GM19324 (cell line): Measurements from ENCODE around the gene ESAM.

Experiments used
- ATAC-seq: cut with Tn5 transposase; IDR thresholded peaks from one replicate; pipeline ENCODE4 v1.9.1; 2021; ENCODE audit warnings: mild to moderate bottlenecking, moderate library complexity; ENCODE audit not compliant: unreplicated experiment, low FRiP score

ESAM gene

DNA sequence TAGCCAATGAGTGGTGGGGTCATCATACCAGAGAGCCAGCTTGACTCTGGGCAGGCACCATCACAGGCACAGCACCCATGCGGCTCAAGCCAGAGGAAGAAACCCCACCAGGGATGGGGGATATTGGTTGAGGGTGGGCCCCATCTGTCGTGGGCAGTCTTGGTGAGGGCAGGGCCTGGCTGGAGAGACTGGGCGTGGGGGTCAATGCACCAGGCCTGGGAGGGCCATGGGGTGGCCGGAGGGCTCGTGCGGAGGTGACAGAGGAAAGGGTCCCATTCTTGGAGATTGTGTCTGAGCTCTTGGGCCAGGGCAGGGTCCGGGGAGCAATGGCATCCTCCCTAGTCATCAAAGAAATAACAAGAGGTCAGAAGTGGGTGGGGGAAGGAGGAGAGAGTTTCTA is 8.5 kb downstream of the ESAM start:
- ATAC-seq, result no peak

DNA sequence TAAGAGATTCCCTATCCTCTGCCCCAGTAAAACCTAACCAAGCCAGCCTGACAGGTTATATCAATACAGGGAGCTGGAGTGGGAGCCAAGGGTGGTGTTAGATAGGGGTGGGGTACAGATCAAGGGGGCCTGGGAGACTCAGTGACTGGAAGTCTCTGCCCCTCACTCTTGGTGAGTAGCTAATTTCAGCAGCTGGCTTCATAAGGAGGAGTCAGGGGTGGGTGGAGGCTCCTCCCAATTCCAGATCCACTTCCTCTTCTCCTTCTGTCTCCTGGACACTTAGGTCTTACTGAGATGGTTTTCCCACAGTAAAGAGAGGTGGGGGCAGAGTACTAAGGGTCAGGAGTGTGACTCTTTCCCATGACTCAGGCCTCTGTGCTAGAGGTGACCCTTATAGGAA is 8.9 kb downstream of the ESAM start:
- ATAC-seq, result no peak

DNA sequence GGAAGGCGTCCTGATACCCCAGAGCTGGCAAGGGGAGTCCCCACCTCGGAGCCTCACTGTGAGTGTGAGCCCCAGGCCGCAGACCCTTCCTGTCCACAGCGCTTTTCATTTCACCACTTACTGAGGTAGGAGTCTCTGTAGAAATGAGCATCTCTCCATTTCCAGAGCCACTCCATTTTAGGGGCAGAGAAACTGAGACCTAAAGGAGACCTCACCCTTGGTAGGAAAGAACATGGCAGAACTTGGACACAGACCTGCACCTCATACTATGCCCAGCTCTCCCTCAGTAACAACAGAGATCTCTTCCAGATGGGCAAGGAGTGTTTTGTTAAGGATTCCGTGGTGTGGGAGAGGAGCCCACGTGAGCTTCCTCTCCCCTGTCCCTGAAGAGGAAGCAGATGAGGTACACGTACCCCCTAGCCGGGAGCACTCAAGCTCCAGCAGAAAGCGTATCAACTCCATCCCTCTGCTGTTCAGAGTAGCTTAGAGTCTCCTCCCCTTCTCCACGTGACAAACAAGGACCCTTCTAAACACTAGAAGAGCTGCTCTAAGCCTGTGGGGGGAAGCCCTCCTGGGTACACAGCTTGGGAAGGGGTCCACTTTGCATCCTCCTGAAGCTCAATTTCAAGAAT is 9.5 kb downstream of the ESAM start:
- ATAC-seq, result no peak

DNA sequence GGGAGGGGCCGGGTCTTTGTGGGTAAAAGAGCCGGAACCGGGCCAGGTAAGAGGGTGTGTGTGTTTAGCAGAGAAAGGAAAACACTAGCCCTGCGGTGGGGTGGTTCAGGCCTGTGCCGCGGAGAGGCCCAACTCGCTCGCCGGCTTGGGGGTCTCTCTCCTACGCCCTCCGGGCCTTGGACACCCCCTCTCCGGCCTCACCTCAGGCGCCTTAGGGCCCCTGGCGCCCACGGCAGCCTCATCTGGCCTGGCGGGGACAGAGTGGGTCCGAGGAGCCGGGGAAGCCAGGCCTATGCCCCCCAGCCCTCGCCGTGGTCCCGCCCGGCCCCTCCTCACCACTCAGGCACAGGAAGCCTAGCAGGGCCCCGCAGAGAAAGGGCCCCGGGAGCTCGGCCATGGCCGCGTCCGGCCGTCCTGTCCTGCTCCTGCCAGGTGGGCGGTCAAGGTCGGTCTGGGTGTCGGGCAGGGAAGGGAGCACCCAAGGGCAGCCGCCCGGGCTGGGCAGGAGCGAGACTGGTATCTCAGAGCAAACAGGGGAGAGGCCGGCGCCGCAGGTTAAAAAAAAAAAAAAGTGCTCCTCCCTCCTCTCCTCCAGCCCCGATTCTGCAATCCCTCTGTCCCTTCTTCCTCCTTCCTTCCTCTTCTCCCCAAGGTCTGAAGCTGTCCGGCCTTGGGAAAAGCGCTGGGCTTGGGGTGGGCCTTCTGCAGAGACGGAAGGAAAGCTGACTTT is 10.2 kb downstream of the ESAM start, which contains the start of gene VSIG2:
TSS of gene VSIG2 (minus strand) at position 515 of the 730 bp plus-strand sequence. CDS start at position 397, 118 bp downstream.
- no peak for ATAC-seq

DNA sequence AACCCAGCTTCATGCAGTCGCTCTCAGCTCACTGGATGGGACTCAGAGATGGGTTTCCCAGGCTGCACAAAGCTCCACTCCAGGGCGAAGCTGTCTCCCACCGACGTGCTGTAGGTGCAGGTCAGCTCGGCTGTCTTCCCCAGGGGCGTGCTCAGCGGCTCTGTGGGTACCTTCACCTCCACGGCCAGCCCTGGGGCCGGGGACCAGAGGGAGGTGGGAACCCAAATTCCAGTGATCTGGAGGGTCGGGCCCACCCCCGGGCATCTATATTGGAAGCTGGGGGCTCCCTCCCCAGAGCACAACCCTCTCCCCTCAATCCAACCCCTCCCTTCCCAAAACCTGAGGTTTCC is 10.7 kb downstream of the ESAM start:
- no peak for ATAC-seq

DNA sequence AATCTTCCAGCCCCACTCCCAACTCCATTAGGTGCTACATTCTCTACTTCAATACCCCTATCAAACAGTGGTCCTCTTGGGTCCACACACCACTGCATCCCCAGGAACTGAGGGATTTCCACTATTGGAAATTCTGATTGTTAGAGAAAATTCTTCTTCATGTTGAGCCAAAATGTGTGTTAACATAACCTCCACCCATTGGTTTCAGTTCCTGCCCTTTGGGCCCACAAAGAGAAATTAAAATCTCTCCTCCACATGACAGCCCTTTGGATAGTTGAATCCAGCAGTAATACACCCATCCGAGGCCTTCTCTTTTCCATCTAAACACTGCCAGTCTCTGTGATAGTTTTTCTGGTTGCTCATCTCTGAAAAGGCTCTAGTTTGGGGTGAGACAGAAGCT is 12.2 kb downstream of the ESAM start:
- no peak for ATAC-seq

DNA sequence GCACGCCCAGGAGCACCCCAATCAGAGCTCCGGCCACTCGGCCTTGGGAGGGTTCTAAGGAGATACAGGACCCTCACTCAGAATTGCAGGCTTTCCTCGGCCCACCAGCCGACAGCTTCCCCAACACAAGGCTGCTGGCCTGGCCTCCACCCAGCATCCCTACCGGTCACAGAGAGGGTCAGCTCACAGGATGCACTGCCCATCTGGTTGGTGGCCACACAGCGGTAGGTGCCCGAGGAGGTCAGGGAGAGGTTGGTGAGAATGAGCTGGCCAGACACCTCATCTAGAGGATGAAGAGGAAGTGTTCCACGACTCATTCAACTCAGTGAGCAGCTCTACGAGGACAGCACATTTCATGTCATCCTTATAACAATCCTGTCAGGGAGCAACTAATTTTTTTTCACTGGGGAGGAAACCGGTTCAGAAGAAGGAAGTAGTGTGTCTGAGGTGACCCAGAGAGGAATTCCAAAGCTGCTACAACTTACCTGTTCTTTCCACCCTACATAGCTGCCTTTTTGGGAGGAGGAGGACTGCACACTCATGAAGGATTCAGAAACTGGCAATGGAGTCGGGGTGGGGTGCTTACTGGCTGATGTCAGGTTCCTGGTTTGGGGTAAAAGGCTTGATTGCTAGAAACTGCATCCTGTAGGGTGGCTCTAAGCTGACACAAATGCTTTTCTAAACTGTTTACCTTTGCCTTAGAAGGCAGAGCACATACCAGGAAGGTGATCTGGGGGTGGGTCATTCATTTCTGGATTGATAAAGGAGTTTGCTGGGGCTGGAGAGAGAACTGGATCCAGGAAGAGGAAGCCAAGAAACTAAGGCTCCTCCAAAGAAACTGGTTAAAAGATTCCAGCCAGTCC is 13.4 kb downstream of the ESAM start:
- ATAC-seq, result no peak

DNA sequence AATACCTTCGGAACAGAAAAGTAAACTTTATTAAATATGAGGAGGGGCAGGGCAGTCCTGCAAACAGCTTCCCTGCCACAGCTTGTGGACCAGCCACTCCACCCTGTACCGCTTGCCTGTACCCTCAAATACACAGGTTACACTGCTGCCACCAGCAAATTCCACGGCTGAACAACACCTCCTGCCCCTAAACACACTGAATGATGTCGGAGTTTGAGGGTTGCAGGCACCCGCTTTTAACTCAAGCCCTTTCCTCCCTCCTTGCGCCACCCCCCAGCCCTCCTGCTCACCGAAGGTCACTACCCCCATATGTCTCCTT is 14.0 kb downstream of the ESAM start:
- no peak for ATAC-seq

DNA sequence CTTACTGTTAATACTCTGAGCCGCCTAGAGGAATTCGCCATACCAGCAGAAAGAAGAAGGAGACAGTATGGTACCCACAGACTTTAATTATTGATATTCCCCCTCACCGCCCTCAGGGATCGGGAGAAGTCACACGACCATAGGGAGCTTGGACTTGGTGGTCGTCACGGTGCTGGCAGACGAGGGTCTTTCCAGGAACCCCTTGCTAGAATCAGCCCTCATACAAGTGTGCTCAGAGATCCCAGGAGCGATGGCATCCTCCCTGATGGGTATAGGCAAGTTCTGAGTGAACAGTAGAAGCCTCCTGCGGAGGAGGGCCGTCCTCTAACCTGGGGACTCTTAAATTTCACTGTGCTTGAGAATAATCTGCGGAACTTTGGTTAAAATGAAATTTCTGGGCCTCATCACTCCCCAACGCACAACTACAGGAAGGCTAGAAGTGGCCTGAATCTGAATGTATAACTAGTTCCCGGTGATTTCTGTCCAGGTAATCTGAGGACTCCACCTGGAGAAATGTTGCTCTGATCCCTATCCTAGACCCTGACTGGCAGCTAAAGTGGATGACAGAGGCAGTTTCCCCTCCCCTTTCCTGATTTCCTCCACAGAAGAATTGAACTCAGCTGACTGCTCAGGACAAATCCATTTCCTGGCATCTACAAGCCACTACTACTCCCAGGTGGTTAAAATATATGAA is 14.5 kb downstream of the ESAM start:
- ATAC-seq, result no peak

DNA sequence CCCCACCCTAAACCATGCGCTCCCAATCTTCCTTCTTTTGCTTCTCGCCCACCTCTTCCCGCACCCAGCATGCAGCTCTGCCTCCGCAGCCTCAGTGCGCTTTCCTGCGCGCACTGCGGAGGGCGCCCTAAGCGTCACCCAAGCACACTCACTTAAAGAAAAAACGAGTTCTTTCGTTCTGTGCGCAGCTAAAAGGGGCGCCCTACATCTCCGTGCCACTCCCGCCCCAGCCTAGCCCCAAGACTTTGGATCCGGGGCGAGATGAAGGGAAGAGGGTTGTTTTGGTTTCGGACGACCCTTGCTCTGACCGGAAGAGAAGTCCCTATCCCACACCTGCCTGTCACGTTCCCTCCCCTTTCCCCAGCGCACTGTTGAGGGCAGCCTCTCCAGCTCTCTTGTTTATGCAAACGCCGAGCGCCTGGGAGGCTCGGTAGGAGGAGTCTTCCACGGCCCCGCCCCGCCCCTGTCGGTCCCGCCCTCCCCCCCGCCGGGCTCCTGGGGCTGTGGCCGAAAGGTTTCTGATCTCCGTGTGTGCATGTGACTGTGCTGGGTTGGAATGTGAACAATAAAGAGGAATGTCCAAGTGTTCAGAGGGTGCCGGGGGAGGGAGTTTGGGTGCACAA is 15.4 kb downstream of the ESAM start:
- ATAC-seq, result peak; percentile 92

DNA sequence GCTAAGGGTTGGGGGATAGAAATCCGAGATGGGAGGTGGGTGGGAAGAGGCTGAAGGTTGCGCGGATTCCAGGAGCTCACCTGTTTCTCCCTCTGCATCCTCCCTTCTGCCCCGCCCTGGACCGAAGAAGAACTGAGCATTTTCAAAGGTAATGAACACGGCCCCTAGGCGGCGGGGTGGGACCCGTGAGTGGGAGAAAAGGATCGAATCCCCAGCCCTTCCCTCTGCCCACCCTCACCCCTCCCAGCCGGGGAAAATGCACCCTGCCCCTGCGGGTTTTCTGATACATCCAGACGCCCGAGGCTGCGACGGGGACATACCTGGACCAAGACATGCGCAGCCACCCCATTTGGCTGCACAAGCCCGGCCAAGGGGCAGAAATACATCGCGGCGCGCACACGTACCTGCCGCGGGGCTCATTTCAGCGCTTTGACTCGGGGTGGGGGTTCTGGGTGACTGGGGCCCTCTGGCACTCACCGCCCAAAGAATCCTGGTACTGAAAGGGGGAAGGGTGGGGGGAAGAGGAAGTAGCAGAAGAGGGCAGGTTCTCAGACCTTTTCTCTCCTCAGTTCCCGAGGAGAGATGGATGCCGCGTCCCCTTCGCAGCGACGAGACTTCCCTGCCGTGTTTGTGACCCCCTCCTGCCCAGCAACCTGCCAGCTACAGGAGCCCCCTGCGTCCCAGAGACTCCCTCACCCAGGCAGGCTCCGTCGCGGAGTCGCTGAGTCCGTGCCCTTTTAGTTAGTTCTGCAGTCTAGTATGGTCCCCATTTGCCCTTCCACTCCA is 16.1 kb downstream of the ESAM start:
- ATAC-seq, result peak; percentile 13

DNA sequence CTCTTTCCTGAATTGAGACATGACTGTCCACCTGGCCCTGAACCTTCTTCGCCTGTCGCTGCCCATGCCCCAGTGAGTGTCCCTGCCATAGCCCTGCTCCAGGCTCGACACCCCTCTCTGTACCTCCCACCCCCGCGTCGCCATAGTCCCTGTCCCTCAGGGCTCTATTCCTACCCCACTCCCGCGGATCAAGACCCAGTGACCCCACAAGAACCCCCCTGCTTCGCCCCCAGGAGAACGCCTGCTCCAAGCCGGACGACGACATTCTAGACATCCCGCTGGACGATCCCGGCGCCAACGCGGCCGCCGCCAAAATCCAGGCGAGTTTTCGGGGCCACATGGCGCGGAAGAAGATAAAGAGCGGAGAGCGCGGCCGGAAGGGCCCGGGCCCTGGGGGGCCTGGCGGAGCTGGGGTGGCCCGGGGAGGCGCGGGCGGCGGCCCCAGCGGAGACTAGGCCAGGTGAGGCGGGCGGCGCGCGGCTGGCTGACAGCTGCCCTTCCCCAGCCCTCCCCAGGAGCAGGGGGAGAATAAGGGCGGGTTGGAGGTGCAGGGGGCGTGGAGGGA is 16.7 kb downstream of the ESAM start:
- no peak for ATAC-seq

DNA sequence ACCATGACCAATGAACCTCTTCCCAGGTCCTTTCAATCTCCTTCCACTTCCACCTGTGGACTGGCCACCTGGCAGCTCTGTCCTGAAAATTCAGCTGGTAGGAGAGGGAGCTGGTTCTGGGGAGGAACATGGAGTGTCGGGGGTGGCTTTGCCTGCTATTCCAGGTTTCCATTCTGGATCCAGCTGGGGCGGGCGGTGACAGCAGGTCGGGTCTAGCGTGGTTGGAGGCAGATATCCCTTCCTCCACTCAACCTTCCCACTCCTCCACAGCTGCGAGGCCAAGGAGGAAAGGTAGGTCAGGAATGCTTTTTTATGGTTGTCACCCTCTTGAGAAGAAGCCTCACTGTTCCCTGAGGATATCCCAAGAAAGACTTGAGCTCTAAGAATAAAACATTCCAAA is 19.0 kb downstream of the ESAM start:
- ATAC-seq, result no peak

DNA sequence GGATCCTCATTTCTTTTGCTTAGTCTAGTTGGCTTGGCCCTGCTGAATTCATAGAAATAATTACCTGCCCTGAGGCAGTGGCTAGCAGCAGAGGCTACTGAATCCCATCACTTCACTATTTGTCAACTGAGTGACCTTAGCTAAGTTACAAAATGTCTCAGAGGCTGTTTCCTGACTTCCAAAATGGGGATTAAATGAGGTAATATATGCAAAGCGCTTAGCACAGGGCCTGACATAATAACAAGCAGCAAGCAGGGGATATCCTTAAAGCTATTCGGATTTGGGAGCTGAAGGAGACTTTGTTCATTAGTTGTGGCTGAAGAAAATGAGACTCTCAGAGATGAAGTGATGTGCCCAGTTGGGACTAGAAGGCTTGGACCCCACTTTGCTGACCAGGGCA is 19.5 kb downstream of the ESAM start:
- ATAC-seq, result no peak

DNA sequence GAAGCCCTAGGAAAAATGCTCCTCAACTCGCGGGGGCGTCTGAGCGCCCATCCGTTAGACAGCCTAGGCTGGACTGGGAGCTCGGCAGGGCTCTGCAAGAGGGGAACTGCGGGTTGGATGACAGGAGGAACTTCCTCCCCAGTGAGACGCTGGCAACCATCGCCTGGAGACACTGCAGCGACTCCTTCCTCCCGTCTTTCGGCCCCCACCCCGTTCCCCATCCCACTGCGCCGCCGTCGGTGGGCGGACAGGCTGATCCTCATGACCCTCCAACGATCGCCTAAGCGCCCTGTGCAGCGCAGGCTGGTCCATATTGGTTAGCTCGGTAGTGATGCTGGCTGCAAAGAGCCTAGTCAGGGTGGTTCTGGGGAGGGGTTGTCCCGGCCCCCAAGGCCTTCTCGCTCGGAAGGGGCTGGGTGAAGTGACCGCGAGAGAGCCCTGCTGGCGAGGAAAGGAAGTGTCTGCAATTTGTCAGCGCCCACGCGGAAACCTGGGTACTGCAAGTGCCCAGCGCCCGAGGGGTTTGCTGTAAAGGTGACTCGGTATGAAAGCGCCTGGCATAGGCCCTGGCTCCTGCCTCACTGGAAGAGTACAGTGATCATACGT is 21.7 kb downstream of the ESAM start:
- peak; percentile 34 for ATAC-seq

DNA sequence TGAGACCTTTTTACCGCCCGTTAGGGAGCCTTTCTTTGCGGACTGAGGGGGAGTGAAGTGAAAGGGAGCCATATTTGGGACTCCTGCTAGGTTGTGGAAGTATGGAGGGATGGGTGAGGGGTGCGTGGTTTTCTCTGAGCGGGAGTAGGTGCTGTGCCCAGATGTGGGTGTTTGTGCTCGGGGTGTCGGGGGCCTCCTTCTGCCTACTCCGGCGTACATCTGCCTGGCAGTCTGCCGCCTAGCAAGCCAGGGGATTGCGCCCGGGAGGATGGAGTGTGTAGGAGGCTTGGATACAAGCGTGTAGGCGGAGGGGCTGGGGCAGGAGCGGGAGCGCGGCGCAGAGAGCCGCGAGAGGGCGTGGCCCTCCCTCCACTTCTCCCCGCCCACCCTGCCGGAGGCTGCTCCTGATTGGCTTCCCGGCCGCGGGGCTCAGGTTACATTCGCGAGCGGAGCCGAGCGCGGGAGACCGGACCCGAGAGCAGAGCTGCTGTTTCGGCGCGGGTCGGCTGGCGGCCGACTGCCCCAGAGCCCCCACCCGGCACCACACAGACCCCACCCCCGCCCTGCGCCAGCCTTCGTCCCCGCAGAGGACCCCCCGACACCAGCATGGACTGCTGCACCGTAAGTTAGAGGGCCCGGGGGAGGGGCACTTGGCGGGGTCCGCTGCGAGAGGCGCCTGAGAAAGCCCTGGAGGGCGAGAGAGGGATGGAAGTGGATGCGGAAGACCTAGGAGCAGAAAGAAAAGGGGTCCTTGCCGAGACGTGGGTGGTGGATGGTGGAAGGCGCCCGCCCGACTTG is 22.4 kb downstream of the ESAM start, which contains the start of gene NRGN:
TSS of gene NRGN (plus strand) at position 464 of the 798 bp plus-strand sequence. CDS start at position 607, 143 bp downstream.
- ATAC-seq, result peak; percentile 99

DNA sequence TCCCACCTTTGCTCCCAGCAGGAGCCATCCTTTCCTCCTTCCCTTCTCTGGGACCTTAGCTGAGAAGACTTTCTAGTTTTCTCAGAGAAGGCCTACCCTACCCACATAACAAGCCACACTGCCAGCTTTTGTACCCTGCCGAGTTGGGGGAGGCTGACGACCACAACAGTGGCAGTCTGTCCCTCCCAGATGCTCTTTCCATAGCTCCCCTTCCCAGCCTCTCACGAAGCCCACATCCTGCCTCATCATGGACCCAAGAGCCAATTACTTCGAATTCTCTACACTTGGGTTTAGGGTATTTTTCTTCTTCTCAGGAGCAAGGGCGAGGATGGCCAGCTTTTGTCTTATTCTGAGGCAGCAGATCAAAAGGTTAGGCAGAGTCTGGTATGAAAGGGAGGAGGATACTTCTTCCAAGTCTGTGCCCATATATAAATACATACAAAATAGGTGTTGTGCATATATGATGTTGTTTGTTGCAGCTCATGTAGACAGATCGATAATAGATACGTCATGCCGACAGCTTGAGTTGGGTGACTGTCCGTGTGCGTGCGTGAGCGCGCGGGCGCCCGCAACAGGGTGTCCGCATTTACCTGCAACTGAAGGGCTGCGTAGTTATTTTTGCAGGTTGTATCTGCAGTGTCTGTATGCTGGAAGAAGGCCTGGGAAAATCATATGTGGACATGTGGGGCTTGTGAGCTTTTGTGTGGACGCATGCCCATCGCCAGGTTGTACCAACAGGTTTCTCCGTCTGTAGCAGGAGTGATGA is 23.2 kb downstream of the ESAM start:
- no peak for ATAC-seq
